OCI-LY7 (cell line): ENCODE results near the gene GNA15. TPM values are rescaled to one million over a fixed set of nuclear protein-coding genes. Genes with fewer than 3 reads are reported as not detected.

Source experiments
- BruUV-seq: library from RNA; stranded (reverse); fragments of 400-500 nt; replicated peaks from 2 replicates; lab custom pipeline; 2021; lab: Mats Ljungman, UMichigan
- CTCF ChIA-PET: fragments of 300-600 bp; sonication (Branson Sonifier 250); formaldehyde crosslinking; loops from one replicate; lab custom pipeline; 2022; ENCODE audit warnings: antibody characterized with exemption; ENCODE audit not compliant: unreplicated experiment; lab: Charles Lee
- POLR2A ChIA-PET: fragments of 300-600 bp; sonication (Branson Sonifier 250); formaldehyde crosslinking; loops from one replicate; lab custom pipeline; 2022; ENCODE audit warnings: antibody characterized with exemption; lab: Charles Lee
- DNase-seq: peaks from one replicate; pipeline ENCODE4 v3.0.0-alpha.2; 2015; ENCODE audit warnings: low spot score
- H2AFZ ChIP-seq: fragments of 200-600 bp; sonication (generic), shearing (Covaris generic); 2 replicates; pipeline ENCODE4 v1.6.1; 2014; ENCODE audit warnings: mild to moderate bottlenecking, antibody characterized with exemption, low read length, moderate library complexity
- H3K27ac ChIP-seq: fragments of 200-600 bp; sonication (generic); 2 replicates; pipeline ENCODE4 v1.5.1; 2014; ENCODE audit warnings: mixed run types, low read depth, mild to moderate bottlenecking, moderate library complexity, low read length, inconsistent platforms; ENCODE audit not compliant: poor library complexity, severe bottlenecking
- H3K36me3 ChIP-seq: fragments of 200-600 bp; sonication (generic); 2 replicates; pipeline ENCODE4 v1.6.1; 2014; ENCODE audit warnings: mild to moderate bottlenecking, antibody characterized with exemption, low read length, moderate library complexity, mixed read lengths; ENCODE audit not compliant: insufficient read depth
- H3K4me1 ChIP-seq: fragments of 200-600 bp; sonication (generic); 2 replicates; pipeline ENCODE4 v1.5.1; 2014; ENCODE audit warnings: mild to moderate bottlenecking, low read length; ENCODE audit not compliant: insufficient read depth, poor library complexity, severe bottlenecking
- H3K4me2 ChIP-seq: fragments of 200-600 bp; sonication (generic); 2 replicates; pipeline ENCODE4 v1.6.1; 2014; ENCODE audit warnings: mild to moderate bottlenecking, low read length
- H3K4me3 ChIP-seq: fragments of 200-600 bp; sonication (generic); 2 replicates; pipeline ENCODE4 v1.5.1; 2014; ENCODE audit warnings: mild to moderate bottlenecking, low read depth, low read length; ENCODE audit not compliant: poor library complexity, severe bottlenecking
- H3K79me2 ChIP-seq: fragments of 200-600 bp; sonication (generic); 2 replicates; pipeline ENCODE4 v1.6.1; 2016; ENCODE audit warnings: low read depth, mild to moderate bottlenecking, low read length, moderate library complexity, mixed read lengths; ENCODE audit not compliant: insufficient read depth
- H3K9me2 ChIP-seq: fragments of 200-600 bp; sonication (generic); 2 replicates; pipeline ENCODE4 v1.6.1; 2016; ENCODE audit warnings: mild to moderate bottlenecking, low read length, mixed read lengths; ENCODE audit not compliant: insufficient read depth
- H3K9me3 ChIP-seq: fragments of 200-600 bp; sonication (generic); 2 replicates; pipeline ENCODE4 v1.6.1; 2014; ENCODE audit warnings: mild to moderate bottlenecking, mixed run types, low read length, mixed read lengths
- H4K20me1 ChIP-seq: fragments of 200-600 bp; sonication (generic); 2 replicates; pipeline ENCODE4 v1.6.1; 2014; ENCODE audit warnings: mild to moderate bottlenecking, antibody characterized with exemption, low read length, moderate library complexity, mixed read lengths; ENCODE audit not compliant: insufficient read depth
- CTCF ChIP-seq: fragments of 200-600 bp; sonication (generic); conservative IDR thresholded peaks from 2 replicates; pipeline ENCODE4 v1.5.1; 2014; ENCODE audit warnings: mild to moderate bottlenecking, antibody characterized with exemption, low read length, moderate library complexity, mixed read lengths
- EZH2phosphoT487 ChIP-seq: fragments of 200-600 bp; sonication (generic); IDR thresholded peaks from 2 replicates; pipeline ENCODE4 v1.6.1; 2018; ENCODE audit warnings: low read depth, borderline replicate concordance, mild to moderate bottlenecking, mixed run types, antibody characterized with exemption, low read length, moderate library complexity, mixed read lengths
- intact Hi-C: fragments of 100-400 bp; cut with micrococcal nuclease; formaldehyde crosslinking; loops from one replicate; pipeline ENCODE4 v1.10.0; 2022; ENCODE audit not compliant: unreplicated experiment
- total RNA-seq, 2 experiments: library from RNA; depleted of rRNA in 1 of 2; stranded (reverse); fragments of >200 nt in 1 of 2; shearing (Covaris generic) in 1 of 2; gene quantifications; 2 replicates each; pipeline ENCODE4 v1.2.3, GENCODE V29; 2014 to 2022

The GNA15 gene
- total RNA-seq, 2 experiments from 2014 or later: not detected

GRCh38 chr19:3150739-3151329 is 15.0 kb downstream of the GNA15 start:
- Histone ChIP-seq H3K27ac (no peak overlapping the region), H3K4me1 (peaks cover 25% of the 10 kb centered on the region), H2AFZ (no peak overlapping the region), H3K9me3 (no peaks in the 10 kb centered on the region), H4K20me1 (no peaks in the 10 kb centered on the region), H3K36me3 (no peaks in the 10 kb centered on the region), H3K9me2 (no peaks in the 10 kb centered on the region), H3K4me3 (no peak overlapping the region), H3K4me2 (no peak overlapping the region), H3K79me2 (no peaks in the 10 kb centered on the region)
- DNase-seq: no peak
- TF ChIP-seq EZH2phosphoT487 (no peak), CTCF (no peak)
- ChIA-PET POLR2A (no interaction called here), CTCF (no interaction called here)
- intact Hi-C loops: no loop called here
- BruUV-seq: no TSS peak

- H4K20me1 ChIP-seq: no peaks in the 10 kb centered on the region
- H3K9me2 ChIP-seq: no peaks in the 10 kb centered on the region
- intact Hi-C loops: no loop called here
- no TSS peak for BruUV-seq
- CTCF ChIA-PET: no interaction called here
- POLR2A ChIA-PET: no interaction called here
- H3K27ac ChIP-seq: no peak overlapping the region
- H3K36me3 ChIP-seq: no peaks in the 10 kb centered on the region
- no peaks in the 10 kb centered on the region for H3K79me2 ChIP-seq
- H3K4me2 ChIP-seq: no peak overlapping the region
- H3K4me3 ChIP-seq: no peak overlapping the region
- no peaks in the 10 kb centered on the region for H3K9me3 ChIP-seq
- peaks cover 24% of the 10 kb centered on the region for H3K4me1 ChIP-seq
- no peak overlapping the region for H2AFZ ChIP-seq
- DNase-seq: no peak
- no peak for TF ChIP-seq CTCF
- TF ChIP-seq EZH2phosphoT487: no peak
These were observed 16.0 kb downstream of the GNA15 start for GRCh38 chr19:3151563-3152418.

- H3K4me3 ChIP-seq: no peak overlapping the region
- TF ChIP-seq EZH2phosphoT487: no peak
- TF ChIP-seq CTCF: no peak
- POLR2A ChIA-PET: no interaction called here
- CTCF ChIA-PET: no interaction called here
- H3K36me3 ChIP-seq: no peaks in the 10 kb centered on the region
- no peak overlapping the region for H2AFZ ChIP-seq
- peaks cover 24% of the 10 kb centered on the region for H3K4me1 ChIP-seq
- H4K20me1 ChIP-seq: no peaks in the 10 kb centered on the region
- H3K9me3 ChIP-seq: no peaks in the 10 kb centered on the region
- no peaks in the 10 kb centered on the region for H3K79me2 ChIP-seq
- no TSS peak for BruUV-seq
- no peak overlapping the region for H3K27ac ChIP-seq
- intact Hi-C loops: no loop called here
- H3K9me2 ChIP-seq: no peaks in the 10 kb centered on the region
- H3K4me2 ChIP-seq: no peak overlapping the region
- DNase-seq: no peak
These were observed 16.6 kb downstream of the GNA15 start for GRCh38 chr19:3152419-3152780.
